ENCODE results near the gene UPK3BL2.
"Not testable (repeated sequence)": the region's sequence is repeated elsewhere in the genome, so short reads cannot be mapped to it uniquely, and the experiment has no call there.

DNA sequence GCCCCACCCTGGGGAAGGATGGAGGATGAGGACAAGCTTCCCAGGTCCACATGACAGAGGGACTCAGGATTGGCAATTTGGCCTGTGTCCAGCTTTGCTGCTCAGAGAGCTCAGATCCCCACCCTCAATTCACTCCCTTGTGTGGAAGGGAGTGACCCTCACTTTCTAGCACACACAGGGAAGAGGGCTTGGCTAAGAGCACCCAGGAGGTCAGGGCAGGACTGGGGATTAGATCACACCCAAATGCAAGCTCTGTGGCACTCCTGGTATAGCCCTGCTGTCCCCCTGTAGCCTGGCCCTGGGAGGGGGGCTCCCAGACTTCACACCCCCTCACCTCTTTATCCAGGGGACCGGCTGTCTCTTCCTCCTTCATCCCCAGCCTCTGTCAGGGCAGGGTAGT lies 876 bp upstream of the UPK3BL2 start:
- TF ChIP-seq EZH2phosphoT487 (IDR thresholded peaks at IDR 0.05; ENCODE audit: borderline replicate concordance, low read depth, low read length); CTCF (conservative IDR thresholded peaks at IDR 0.05; ENCODE audit: low read length): not testable (repeated sequence)

Data from OCI-LY7 (cell line).